Choroid plexus epithelial cell (primary cell): Measurements from ENCODE around the gene LYPLA2.
A peak's percentile ranks its signal among the peaks of the same experiment; 100 is the strongest.
"Not testable (repeated sequence)": the region's sequence is repeated elsewhere in the genome, so short reads cannot be mapped to it uniquely, and the experiment has no call there.

ENCODE experiments used
- DNase-seq: peaks from one replicate; pipeline ENCODE4 v3.0.0-alpha.2; 2010; ENCODE audit warnings: low read depth
- H3K4me3 ChIP-seq: 2 replicates; pipeline ENCODE4 v1.5.1; 2011; ENCODE audit warnings: low read depth, mild to moderate bottlenecking, control low read depth, low read length, moderate library complexity
- TF ChIP-seq, protein P1 (sequence below): conservative IDR thresholded peaks from 2 replicates; pipeline ENCODE4 v1.5.1; 2011; ENCODE audit warnings: low read depth, mild to moderate bottlenecking, control low read depth, inconsistent platforms, low read length, moderate library complexity

Gene LYPLA2

DNA sequence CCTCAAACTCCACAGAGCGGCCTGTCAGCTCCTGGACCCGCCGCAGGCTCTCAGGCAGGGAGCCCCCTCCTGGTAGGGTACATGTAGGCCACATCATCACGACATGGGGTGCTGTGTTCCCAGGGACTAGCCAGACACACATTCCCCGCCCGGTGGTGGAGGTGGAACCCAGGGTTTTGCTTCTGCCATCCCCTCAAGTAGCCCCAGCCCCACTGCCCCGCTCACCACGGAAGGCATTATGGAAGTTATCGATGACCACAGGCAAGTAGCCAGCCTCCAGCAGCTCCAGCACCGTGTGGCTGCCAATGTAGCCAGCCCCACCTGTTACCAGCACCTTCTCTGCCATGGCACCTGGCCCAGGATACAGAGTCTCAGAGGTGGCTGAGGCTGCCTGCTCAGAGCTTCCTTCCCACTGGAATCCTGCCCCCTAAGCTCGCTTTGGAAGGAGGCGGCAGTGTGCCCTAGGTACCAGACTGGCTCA lies 7.8 kb downstream of the LYPLA2 start:
- TF ChIP-seq, protein P1, sequence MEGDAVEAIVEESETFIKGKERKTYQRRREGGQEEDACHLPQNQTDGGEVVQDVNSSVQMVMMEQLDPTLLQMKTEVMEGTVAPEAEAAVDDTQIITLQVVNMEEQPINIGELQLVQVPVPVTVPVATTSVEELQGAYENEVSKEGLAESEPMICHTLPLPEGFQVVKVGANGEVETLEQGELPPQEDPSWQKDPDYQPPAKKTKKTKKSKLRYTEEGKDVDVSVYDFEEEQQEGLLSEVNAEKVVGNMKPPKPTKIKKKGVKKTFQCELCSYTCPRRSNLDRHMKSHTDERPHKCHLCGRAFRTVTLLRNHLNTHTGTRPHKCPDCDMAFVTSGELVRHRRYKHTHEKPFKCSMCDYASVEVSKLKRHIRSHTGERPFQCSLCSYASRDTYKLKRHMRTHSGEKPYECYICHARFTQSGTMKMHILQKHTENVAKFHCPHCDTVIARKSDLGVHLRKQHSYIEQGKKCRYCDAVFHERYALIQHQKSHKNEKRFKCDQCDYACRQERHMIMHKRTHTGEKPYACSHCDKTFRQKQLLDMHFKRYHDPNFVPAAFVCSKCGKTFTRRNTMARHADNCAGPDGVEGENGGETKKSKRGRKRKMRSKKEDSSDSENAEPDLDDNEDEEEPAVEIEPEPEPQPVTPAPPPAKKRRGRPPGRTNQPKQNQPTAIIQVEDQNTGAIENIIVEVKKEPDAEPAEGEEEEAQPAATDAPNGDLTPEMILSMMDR: peak; percentile 22
- no peak for DNase-seq
- H3K4me3 ChIP-seq: no peak overlapping the region

DNA sequence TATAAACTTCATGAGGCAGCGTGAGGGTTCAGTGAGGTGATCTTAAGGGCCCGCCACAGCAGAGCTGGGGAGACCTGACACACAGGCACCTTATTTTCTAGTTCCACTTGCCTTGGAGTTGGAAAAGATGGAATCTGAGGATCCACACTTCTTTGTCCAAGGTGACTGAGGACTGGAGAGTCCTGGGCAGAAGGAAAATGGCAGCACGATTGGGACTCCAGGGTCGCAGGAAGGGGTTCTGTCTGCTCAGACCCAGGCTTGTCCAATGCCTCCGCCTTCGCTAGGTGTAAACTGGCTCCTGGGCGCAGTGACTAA lies 8.3 kb downstream of the LYPLA2 start:
- DNase-seq: no peak
- H3K4me3 ChIP-seq: no peak overlapping the region
- TF ChIP-seq, protein P1: no peak

DNA sequence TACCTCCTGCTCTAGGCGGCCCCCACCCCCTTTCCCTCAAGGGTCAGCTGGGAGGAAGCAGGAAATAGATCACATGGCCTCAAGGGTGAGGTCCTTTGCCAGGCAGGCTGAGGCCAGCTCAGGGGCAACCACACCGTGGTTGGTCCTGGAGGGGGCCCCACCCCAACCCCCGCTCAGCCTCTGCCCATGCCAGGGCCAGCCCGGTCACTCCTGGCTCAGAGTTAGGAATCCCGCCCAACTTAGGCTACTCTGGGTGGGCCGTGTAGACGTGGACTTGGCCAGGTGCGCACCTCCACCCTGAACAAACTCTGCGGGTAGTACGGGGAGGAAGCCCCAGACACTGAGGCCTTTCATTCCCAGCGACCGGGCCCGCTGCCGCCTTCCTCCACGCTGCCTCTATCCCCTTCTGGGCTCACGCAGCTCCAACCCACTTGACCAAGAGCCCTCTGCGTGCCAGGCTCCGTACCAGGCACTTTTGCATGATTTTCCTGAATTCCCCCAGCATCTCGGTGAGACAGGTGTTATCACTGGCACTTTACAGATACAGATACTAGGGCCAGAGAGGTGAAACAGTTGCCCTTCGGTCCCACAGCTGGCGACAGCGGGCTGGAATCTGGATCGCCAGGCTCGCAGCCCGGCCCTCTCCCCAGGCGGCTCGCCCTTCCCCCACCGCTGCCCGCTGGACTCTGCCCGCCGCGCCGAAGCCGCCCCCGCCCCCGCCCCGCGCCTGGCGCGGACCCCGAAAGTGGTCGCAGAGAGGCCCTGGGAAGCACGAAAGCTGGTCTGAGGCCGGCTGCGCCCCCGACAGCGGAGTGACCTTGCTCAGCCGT lies 8.8 kb downstream of the LYPLA2 start:
- TF ChIP-seq, protein P1: no peak
- peak; percentile 71 for DNase-seq

DNA sequence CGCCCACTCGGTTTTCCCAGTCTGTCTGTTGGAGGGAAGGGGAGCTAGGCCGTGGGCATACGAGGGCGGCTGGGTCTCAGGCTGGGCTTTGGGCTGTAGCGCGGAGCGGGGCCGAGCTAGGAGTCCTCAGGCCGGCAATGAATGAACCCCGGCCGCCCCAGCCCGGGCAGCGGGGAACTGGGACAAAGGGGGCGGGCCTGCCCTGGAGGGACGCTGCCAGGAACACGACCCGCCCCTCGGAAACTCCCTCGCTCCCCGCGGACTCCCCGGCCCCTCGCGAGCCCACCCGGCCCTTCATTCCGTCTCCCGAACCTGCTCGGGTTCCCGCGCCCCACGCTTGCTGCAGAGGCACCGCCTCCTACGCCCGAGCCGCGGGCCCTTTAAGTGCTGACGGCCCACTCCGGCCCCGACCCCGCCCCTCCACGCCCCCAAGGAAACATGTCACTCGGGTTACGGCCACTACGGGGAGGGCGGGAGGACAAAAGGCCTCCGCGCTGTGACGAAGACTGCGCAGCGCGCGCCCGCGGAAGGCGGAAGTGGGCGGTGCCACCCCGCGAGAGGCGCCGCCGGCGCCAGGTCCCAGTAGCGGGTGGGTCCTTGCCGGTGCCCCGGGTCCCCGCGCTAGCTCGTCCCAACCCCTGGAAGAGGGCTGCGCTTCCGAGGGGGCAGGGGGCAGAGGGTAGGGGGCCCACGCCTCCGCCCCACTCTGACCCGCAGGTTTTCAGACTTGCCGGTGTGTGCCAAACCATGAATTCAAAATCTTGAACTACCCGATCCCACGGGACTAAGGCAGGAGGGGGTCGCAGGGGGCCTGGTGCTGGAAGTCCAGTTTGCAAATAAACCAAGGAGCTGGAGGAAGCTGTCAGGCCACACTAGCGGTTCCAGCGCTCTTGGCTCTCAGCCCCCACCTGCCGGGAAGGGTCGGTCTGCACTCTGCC lies 9.7 kb downstream of the LYPLA2 start, which contains the start of gene GALE:
Gene GALE, minus strand, starts transcription at position 355 of the 938 bp plus-strand sequence. CDS start 1,747 bp downstream, outside the sequence.
- TF ChIP-seq, protein P1: peak; percentile 17
- peak within 1 kb of the TSS; percentile 79 for H3K4me3 ChIP-seq
- peak; percentile 96 for DNase-seq

More for the DNA sequence above, 8.8 kb downstream of the LYPLA2 start:
- H3K4me3 ChIP-seq: peak overlapping the region; percentile 79

DNA sequence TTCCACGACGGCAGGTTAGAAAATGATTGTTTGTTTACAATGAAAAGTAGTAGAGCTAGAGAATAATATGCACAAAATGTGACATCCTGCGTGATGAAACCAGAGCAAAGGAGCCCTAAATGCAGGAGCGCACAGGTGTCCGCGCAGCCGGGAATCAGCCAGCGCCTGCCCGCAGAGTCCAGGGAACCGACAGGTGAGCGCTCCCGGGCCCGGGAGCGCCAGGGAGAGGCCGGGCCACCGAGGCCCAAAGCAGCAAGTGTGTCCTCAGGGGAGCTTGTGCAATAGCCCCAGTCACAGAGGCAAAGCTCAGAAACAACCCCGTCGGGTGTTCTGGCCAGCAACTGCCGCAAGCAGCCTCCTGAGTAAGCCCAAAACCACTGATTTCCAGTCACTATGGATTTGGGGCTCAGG lies 10.4 kb downstream of the LYPLA2 start:
- no peak for DNase-seq
- TF ChIP-seq, protein P1: no peak
- H3K4me3 ChIP-seq: peak overlapping the region; percentile 79

DNA sequence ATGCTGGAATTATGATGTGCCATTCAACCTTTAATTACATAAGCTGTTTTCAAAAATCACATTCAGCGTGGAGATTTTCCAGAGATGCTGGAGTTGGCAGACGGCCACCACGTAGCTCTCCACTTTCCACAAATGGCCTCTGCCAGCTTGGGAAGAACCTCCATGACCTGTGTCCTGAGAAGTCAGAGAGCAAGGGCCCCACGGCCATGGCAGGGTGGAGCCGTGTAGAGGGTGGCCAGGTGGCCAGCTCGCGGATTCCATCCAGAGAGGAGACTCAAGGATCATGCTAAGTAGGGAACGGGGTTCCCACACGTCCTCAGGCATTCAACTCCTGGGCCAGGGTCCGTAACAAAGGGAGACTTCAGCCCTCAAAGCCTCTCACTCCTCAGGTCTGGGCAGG lies 10.9 kb downstream of the LYPLA2 start:
- H3K4me3 ChIP-seq: no peak overlapping the region
- TF ChIP-seq, protein P1: no peak
- no peak for DNase-seq

DNA sequence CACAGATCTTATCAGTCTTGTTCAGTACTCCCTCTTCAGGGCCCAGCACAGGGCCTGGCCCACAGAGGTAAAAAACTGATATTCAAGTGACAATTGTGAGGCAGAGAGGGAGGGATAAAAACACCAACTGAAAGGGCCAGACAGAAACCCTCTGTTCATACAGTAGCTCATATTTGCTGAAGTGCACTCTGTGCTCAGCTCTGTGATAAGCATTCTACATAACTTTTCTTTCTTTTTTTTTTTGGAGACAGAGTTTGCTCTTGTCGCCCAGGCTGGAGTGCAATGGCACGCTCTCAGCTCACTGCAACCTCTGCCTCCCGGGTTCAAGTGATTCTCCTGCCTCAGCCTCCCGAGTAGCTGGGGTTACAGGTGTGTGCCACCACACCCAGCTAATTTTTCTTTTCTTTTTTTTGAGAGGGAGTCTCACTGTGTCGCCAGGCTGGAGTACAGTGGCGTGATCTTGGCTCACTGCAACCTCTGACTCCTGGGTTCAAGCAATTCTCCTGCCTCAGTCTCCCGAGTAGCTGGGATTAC lies 11.9 kb downstream of the LYPLA2 start:
- DNase-seq, H3K4me3 ChIP-seq: not testable (repeated sequence)
